Measurements from ENCODE around the gene MGST2. TPM values are rescaled to one million over a fixed set of nuclear protein-coding genes. Genes with fewer than 3 reads are reported as not detected.

The MGST2 gene
- total and polyA plus RNA-seq, 4 donors = 69.6 to 170 (median 90.7) TPM

- DNase-seq (ENCODE audit: low spot score) = no peak
- no peak for TF ChIP-seq HNF4A (conservative IDR thresholded peaks at IDR 0.05)
- no peak for TF ChIP-seq YY1 (IDR thresholded peaks at IDR 0.05)
- TF ChIP-seq JUND (IDR thresholded peaks at IDR 0.05) = no peak
- no peak for TF ChIP-seq EGR1 (IDR thresholded peaks at IDR 0.05; ENCODE audit: low read depth in 2 of 2)
- TF ChIP-seq ZBTB33 (IDR thresholded peaks at IDR 0.05) = no peak
- TF ChIP-seq ATF3 (IDR thresholded peaks at IDR 0.05) = no peak
- no peak for TF ChIP-seq NR2F2 (IDR thresholded peaks at IDR 0.05)
- no peak for TF ChIP-seq GABPA (IDR thresholded peaks at IDR 0.05 in 1 of 2, conservative IDR thresholded peaks at IDR 0.05 in 1 of 2)
- no peak for TF ChIP-seq FOXA2 (IDR thresholded peaks at IDR 0.05)
- TF ChIP-seq RXRA (IDR thresholded peaks at IDR 0.05) = no peak
- no peak for TF ChIP-seq SP1 (IDR thresholded peaks at IDR 0.05)
- no peak for TF ChIP-seq HNF4G (IDR thresholded peaks at IDR 0.05)
- TF ChIP-seq TAF1 (conservative IDR thresholded peaks at IDR 0.05) = no peak
- no peak for TF ChIP-seq CTCF (IDR thresholded peaks at IDR 0.05; ENCODE audit: low read depth, low read length, missing input control)
- WGBS = 95% methylated on average over 3 of the region's 3 CpGs
Measured at GRCh38 chr4:139726615-139727014, 61.0 kb downstream of the MGST2 start.

GRCh38 chr4:139728146-139728545 is 62.5 kb downstream of the MGST2 start:
- H3K9ac ChIP-seq (ENCODE audit: low read depth in 1 of 2, low read length in 2 of 2) = no peak overlapping the region
- WGBS = 93% methylated on average over 4 of the region's 4 CpGs
- H3K4me3 ChIP-seq (ENCODE audit: low read depth in 1 of 3, low read length in 3 of 3) = no peak overlapping the region
- H3K27ac ChIP-seq (ENCODE audit: low read depth in 1 of 2, low read length in 2 of 2) = no peak overlapping the region
- DNase-seq (ENCODE audit: low spot score) = no peak
- H3K9me3 ChIP-seq (ENCODE audit: control insufficient read depth in 4 of 4, low read length in 3 of 4) = no peaks in the 10 kb centered on the region
- H3K4me1 ChIP-seq (ENCODE audit: control insufficient read depth in 4 of 4, insufficient read depth in 4 of 4, low read length in 3 of 4) = peaks cover 0 to 6% (median under 1%) of the 10 kb centered on the region in 4 donors
- TF ChIP-seq ATF3 (IDR thresholded peaks at IDR 0.05) = no peak
- no peak for TF ChIP-seq CTCF (IDR thresholded peaks at IDR 0.05; ENCODE audit: low read depth, low read length, missing input control)
- no peak for TF ChIP-seq GABPA (IDR thresholded peaks at IDR 0.05 in 1 of 2, conservative IDR thresholded peaks at IDR 0.05 in 1 of 2)
- TF ChIP-seq NR2F2 (IDR thresholded peaks at IDR 0.05) = no peak
- no peak for TF ChIP-seq FOXA2 (IDR thresholded peaks at IDR 0.05)
- TF ChIP-seq EGR1 (IDR thresholded peaks at IDR 0.05; ENCODE audit: low read depth in 2 of 2) = no peak
- no peak for TF ChIP-seq SP1 (IDR thresholded peaks at IDR 0.05)
- no peak for TF ChIP-seq MAX (IDR thresholded peaks at IDR 0.05)
- TF ChIP-seq HNF4G (IDR thresholded peaks at IDR 0.05) = no peak
- no peak for TF ChIP-seq FOXA1 (IDR thresholded peaks at IDR 0.05)
- H3K36me3 ChIP-seq (ENCODE audit: control insufficient read depth in 4 of 4, insufficient read depth in 3 of 4, low read depth in 1 of 4, low read length in 3 of 4) = peaks cover 0 to 5% (median 2%) of the 10 kb centered on the region in 4 donors
- no peaks in the 10 kb centered on the region for H3K27me3 ChIP-seq (ENCODE audit: control insufficient read depth in 4 of 4, insufficient read depth in 4 of 4, low read length in 3 of 4)

More at GRCh38 chr4:139726615-139727014, 61.0 kb downstream of the MGST2 start:
- Histone ChIP-seq H3K27ac (ENCODE audit: low read depth in 1 of 2, low read length in 2 of 2) (no peak overlapping the region), H3K4me3 (ENCODE audit: low read depth in 1 of 3, low read length in 3 of 3) (no peak overlapping the region), H3K4me1 (ENCODE audit: control insufficient read depth in 4 of 4, insufficient read depth in 4 of 4, low read length in 3 of 4) (peaks cover 0 to 6% (median under 1%) of the 10 kb centered on the region in 4 donors), H3K9ac (ENCODE audit: low read depth in 1 of 2, low read length in 2 of 2) (no peak overlapping the region), H3K9me3 (ENCODE audit: control insufficient read depth in 4 of 4, low read length in 3 of 4) (no peaks in the 10 kb centered on the region), H3K27me3 (ENCODE audit: control insufficient read depth in 4 of 4, insufficient read depth in 4 of 4, low read length in 3 of 4) (no peaks in the 10 kb centered on the region), H3K36me3 (ENCODE audit: control insufficient read depth in 4 of 4, insufficient read depth in 3 of 4, low read depth in 1 of 4, low read length in 3 of 4) (peaks cover 0 to 5% (median 2%) of the 10 kb centered on the region in 4 donors)
